IMR-90 (cell line): ENCODE results near the gene PHKB. TPM values are rescaled to one million over a fixed set of nuclear protein-coding genes. Genes with fewer than 3 reads are reported as not detected.

Experiments
- ATAC-seq: fragments of 200-7000 bp; cut with Tn5 transposase; 2 replicates; pipeline ENCODE4 v1.9.1; 2020; ENCODE audit warnings: low read depth, mild to moderate bottlenecking, moderate library complexity
- BruUV-seq: library from RNA; stranded (reverse); fragments of 400-500 nt; replicated peaks from 2 replicates; lab custom pipeline; 2021; lab: Mats Ljungman, UMichigan
- CTCF ChIA-PET: fragments of 300-600 bp; formaldehyde crosslinking; extraction: SDS; loops from one replicate; lab custom pipeline; 2021; ENCODE audit warnings: antibody characterized with exemption; lab: Yijun Ruan, JAX
- POLR2A ChIA-PET: fragments of 300-600 bp; sonication (Branson Sonifier 250); formaldehyde crosslinking; loops from one replicate; lab custom pipeline; 2022; ENCODE audit warnings: antibody characterized with exemption; ENCODE audit not compliant: unreplicated experiment; lab: Charles Lee
- DNase-seq: peaks from one replicate; pipeline ENCODE4 v3.0.0; 2013
- H2AFZ ChIP-seq: replicated peaks from 2 replicates; pipeline ENCODE3; 2013; ENCODE audit warnings: low read length, mild to moderate bottlenecking; ENCODE audit not compliant: poor library complexity
- H2AK5ac ChIP-seq: 2 replicates; pipeline ENCODE4 v1.6.1; 2013; ENCODE audit warnings: low read depth, low read length, inconsistent platforms
- H2AK9ac ChIP-seq: replicated peaks from 2 replicates; pipeline ENCODE3; 2013; ENCODE audit warnings: mild to moderate bottlenecking, low read depth, low read length, moderate library complexity; ENCODE audit not compliant: poor library complexity
- H2BK120ac ChIP-seq: 2 replicates; pipeline ENCODE4 v1.6.1; 2013; ENCODE audit warnings: low read depth, low read length, inconsistent platforms
- H2BK15ac ChIP-seq: 3 replicates; pipeline ENCODE4 v1.6.1; 2013; ENCODE audit warnings: low read depth, low read length, inconsistent platforms
- H2BK20ac ChIP-seq: 2 replicates; pipeline ENCODE4 v1.6.1; 2013; ENCODE audit warnings: low read depth, mild to moderate bottlenecking, inconsistent platforms, low read length, moderate library complexity
- H2BK5ac ChIP-seq: 2 replicates; pipeline ENCODE4 v1.6.1; 2013; ENCODE audit warnings: mild to moderate bottlenecking, low read depth, low read length, inconsistent platforms; ENCODE audit not compliant: poor library complexity, severe bottlenecking
- H3K14ac ChIP-seq: replicated peaks from 2 replicates; pipeline ENCODE4 v1.6.1; 2013; ENCODE audit warnings: low read depth, low read length, inconsistent platforms
- H3K18ac ChIP-seq: 2 replicates; pipeline ENCODE4 v1.6.1; 2013; ENCODE audit warnings: low read depth, low read length, control low read depth
- H3K23ac ChIP-seq: 2 replicates; pipeline ENCODE4 v1.6.1; 2013; ENCODE audit warnings: low read depth, low read length, inconsistent platforms
- H3K27ac ChIP-seq: 2 replicates; pipeline ENCODE4 v1.5.1; 2013; ENCODE audit warnings: mild to moderate bottlenecking, control low read depth, low read length; ENCODE audit not compliant: insufficient read depth
- H3K27me3 ChIP-seq: 2 replicates; pipeline ENCODE4 v1.6.1; 2013; ENCODE audit warnings: low read length; ENCODE audit not compliant: control insufficient read depth, insufficient read depth
- H3K36me3 ChIP-seq: 2 replicates; pipeline ENCODE4 v1.6.1; 2013; ENCODE audit warnings: low read length, mixed read lengths; ENCODE audit not compliant: control insufficient read depth, insufficient read depth
- H3K4ac ChIP-seq: 2 replicates; pipeline ENCODE4 v1.6.1; 2013; ENCODE audit warnings: low read depth, low read length, inconsistent platforms
- H3K4me1 ChIP-seq: 2 replicates; pipeline ENCODE4 v1.6.1; 2013; ENCODE audit warnings: low read length, mixed read lengths; ENCODE audit not compliant: control insufficient read depth, insufficient read depth
- H3K4me2 ChIP-seq: 2 replicates; pipeline ENCODE4 v1.6.1; 2013; ENCODE audit warnings: low read depth, mild to moderate bottlenecking, control low read depth, low read length, moderate library complexity
- H3K4me3 ChIP-seq: 2 replicates; pipeline ENCODE4 v1.5.1; 2013; ENCODE audit warnings: low read depth, mild to moderate bottlenecking, control low read depth, low read length, moderate library complexity; ENCODE audit not compliant: insufficient read depth
- H3K56ac ChIP-seq: 2 replicates; pipeline ENCODE4 v1.6.1; 2013; ENCODE audit warnings: low read length, inconsistent platforms; ENCODE audit not compliant: insufficient read depth; ENCODE audit errors: extremely low read depth
- H3K79me1 ChIP-seq, 2 experiments: 2 replicates each; pipeline ENCODE4 v1.6.1; 2013; ENCODE audit warnings: low read length in 2 of 2, inconsistent platforms in 1 of 2, low read depth in 1 of 2
- H3K9ac ChIP-seq: 2 replicates; pipeline ENCODE4 v1.6.1; 2013; ENCODE audit warnings: low read depth, low read length, control low read depth
- H3K9me1 ChIP-seq: 2 replicates; pipeline ENCODE4 v1.6.1; 2013; ENCODE audit warnings: low read length, inconsistent platforms; ENCODE audit not compliant: insufficient read depth
- H3K9me3 ChIP-seq: 2 replicates; pipeline ENCODE4 v1.6.1; 2013; ENCODE audit warnings: low read length; ENCODE audit not compliant: control insufficient read depth, insufficient read depth
- H4K20me1 ChIP-seq: 2 replicates; pipeline ENCODE4 v1.6.1; 2013; ENCODE audit warnings: low read length, inconsistent platforms; ENCODE audit not compliant: insufficient read depth
- H4K5ac ChIP-seq: 2 replicates; pipeline ENCODE4 v1.6.1; 2013; ENCODE audit warnings: mild to moderate bottlenecking, low read depth, low read length, control low read depth
- H4K8ac ChIP-seq, 2 experiments: 2 replicates each; pipeline ENCODE4 v1.6.1; 2013; ENCODE audit warnings: low read depth in 2 of 2, low read length in 2 of 2, control low read depth in 1 of 2, inconsistent platforms in 1 of 2
- H4K91ac ChIP-seq: 2 replicates; pipeline ENCODE4 v1.6.1; 2013; ENCODE audit warnings: low read depth, low read length, inconsistent platforms; ENCODE audit not compliant: insufficient read depth
- BHLHE40 ChIP-seq: fragments of 150-350 bp; IDR thresholded peaks from 2 replicates; pipeline ENCODE4 v1.6.1; 2016; ENCODE audit warnings: mild to moderate bottlenecking, low read depth, low read length
- CEBPB ChIP-seq: IDR thresholded peaks from 2 replicates; pipeline ENCODE4 v1.6.1; 2012; ENCODE audit warnings: low read depth, low read length, improper control_type of control experiment
- CHD1 ChIP-seq: IDR thresholded peaks from 2 replicates; pipeline ENCODE4 v1.6.1; 2012; ENCODE audit warnings: low read depth, low read length, improper control_type of control experiment
- CTCF ChIP-seq: conservative IDR thresholded peaks from 2 replicates; pipeline ENCODE4 v1.5.1; 2012; ENCODE audit warnings: mild to moderate bottlenecking, low read depth, low read length, improper control_type of control experiment
- ELK1 ChIP-seq: fragments of 150-350 bp; IDR thresholded peaks from 2 replicates; pipeline ENCODE4 v1.6.1; 2016; ENCODE audit warnings: low read depth, mild to moderate bottlenecking, low read length, moderate library complexity, borderline replicate concordance
- FOS ChIP-seq: fragments of 150-350 bp; IDR thresholded peaks from 2 replicates; pipeline ENCODE4 v1.6.1; 2016; ENCODE audit warnings: low read depth, low read length
- MAFK ChIP-seq: IDR thresholded peaks from 2 replicates; pipeline ENCODE4 v1.6.1; 2012; ENCODE audit warnings: low read depth, low read length, improper control_type of control experiment
- MAZ ChIP-seq: IDR thresholded peaks from 2 replicates; pipeline ENCODE4 v1.6.1; 2012; ENCODE audit warnings: low read depth, mild to moderate bottlenecking, low read length, improper control_type of control experiment, moderate library complexity, borderline replicate concordance
- MXI1 ChIP-seq: IDR thresholded peaks from 2 replicates; pipeline ENCODE4 v1.6.1; 2012; ENCODE audit warnings: low read depth, mild to moderate bottlenecking, low read length, moderate library complexity, borderline replicate concordance
- NFE2L2 ChIP-seq: fragments of 150-350 bp; IDR thresholded peaks from 2 replicates; pipeline ENCODE4 v1.6.1; 2016; ENCODE audit warnings: low read depth, mild to moderate bottlenecking, low read length
- POLR2A ChIP-seq: IDR thresholded peaks from 2 replicates; pipeline ENCODE4 v1.6.1; 2012; ENCODE audit warnings: mild to moderate bottlenecking, low read depth, low read length
- RAD21 ChIP-seq: IDR thresholded peaks from 2 replicates; pipeline ENCODE4 v1.6.1; 2012; ENCODE audit warnings: low read length, improper control_type of control experiment
- RCOR1 ChIP-seq: IDR thresholded peaks from 2 replicates; pipeline ENCODE4 v1.6.1; 2012; ENCODE audit warnings: mild to moderate bottlenecking, low read length, improper control_type of control experiment; ENCODE audit not compliant: insufficient replicate concordance
- RFX5 ChIP-seq: IDR thresholded peaks from 2 replicates; pipeline ENCODE4 v1.8.0; 2012; ENCODE audit warnings: low read depth, mild to moderate bottlenecking, low read length, moderate library complexity
- SMC3 ChIP-seq: fragments of 150-350 bp; IDR thresholded peaks from 2 replicates; pipeline ENCODE4 v1.6.1; 2016; ENCODE audit warnings: low read depth, mild to moderate bottlenecking, antibody characterized with exemption, low read length, moderate library complexity
- WGBS, 2 experiments: methylation state at CpG; one replicate each; pipeline versions ENCODE4 v1.1.5 to v1.1.7; 2013; ENCODE audit warnings: missing lambda C conversion rate in 2 of 2; ENCODE audit not compliant: insufficient read length in 1 of 2; ENCODE audit errors: extremely low coverage in 2 of 2; 5-methylcytosine and 5-hydroxymethylcytosine counted together
- dilution Hi-C: fragments of 300-500 bp; cut with HindIII; formaldehyde crosslinking; loops from one replicate; pipeline ENCODE4 v1.14.3; 2018; ENCODE audit warnings: low sequenced_read_pairs; ENCODE audit not compliant: unreplicated experiment
- in situ Hi-C: fragments of 300-500 bp; cut with MboI; formaldehyde crosslinking; loops from 3 replicates; pipeline ENCODE4 v1.14.3; 2019; ENCODE audit warnings: low sequenced_read_pairs, inconsistent platforms, mixed read lengths
- intact Hi-C: fragments of 100-400 bp; cut with micrococcal nuclease; formaldehyde crosslinking; loops from 2 replicates; pipeline ENCODE4 v1.10.0; 2022
- polyA plus RNA-seq, 3 experiments: library from polyadenylated mRNA; depleted of rRNA; stranded (reverse); fragments of >200 nt; gene quantifications; 2 replicates each; pipeline ENCODE4 v1.2.3, GENCODE V29; 2012; ENCODE audit warnings: low replicate concordance in 1 of 3
- total RNA-seq: library from RNA; depleted of rRNA; stranded (reverse); fragments of >200 nt; gene quantifications from 2 replicates; pipeline ENCODE4 v1.2.3, GENCODE V29; 2012

The PHKB gene
- total and polyA plus RNA-seq, 2 of the 4 experiments (the other 2 are of a cell fraction): 24.2 to 58.6 TPM

- H4K5ac ChIP-seq: no peak overlapping the region
- H3K18ac ChIP-seq: no peak overlapping the region
- H2BK120ac ChIP-seq: no peak overlapping the region
- H2BK20ac ChIP-seq: no peak overlapping the region
- in situ Hi-C loops: no loop called here
- dilution Hi-C loops: no loop called here
- no peak overlapping the region for H2AK5ac ChIP-seq
- H3K36me3 ChIP-seq: peaks cover 2% of the 10 kb centered on the region; the same call in 1 of the 2 replicates
- H2AFZ ChIP-seq: no peak overlapping the region
- WGBS, 2 experiments: no CpG with 5 or more reads among the region's 3 CpGs
- no peak overlapping the region for H2BK15ac ChIP-seq
- H2BK5ac ChIP-seq: no peak overlapping the region
- H3K4ac ChIP-seq: no peak overlapping the region
- no peak overlapping the region for H3K14ac ChIP-seq
- TF ChIP-seq SMC3 (no peak), ELK1 (no peak), POLR2A (no peak), RFX5 (no peak), MAZ (no peak), RAD21 (no peak), RCOR1 (no peak), NFE2L2 (no peak), FOS (no peak), MXI1 (no peak), BHLHE40 (no peak), CTCF (no peak), CHD1 (no peak), CEBPB (no peak), MAFK (no peak)
- H4K20me1 ChIP-seq: no peaks in the 10 kb centered on the region
- H3K9me3 ChIP-seq: no peaks in the 10 kb centered on the region
- intact Hi-C loops: no loop called here
- no peak overlapping the region for H3K56ac ChIP-seq
- H3K79me1 ChIP-seq: peaks cover 3 to 19% of the 10 kb centered on the region in 2 experiments; a peak in 3 of 4 replicates
- no peak overlapping the region for H3K4me2 ChIP-seq
- CTCF ChIA-PET: no interaction called here
- H3K27ac ChIP-seq: no peak overlapping the region
- H3K27me3 ChIP-seq: no peaks in the 10 kb centered on the region
- BruUV-seq: no TSS peak
- ATAC-seq (no peak), DNase-seq (no peak)
- no peaks in the 10 kb centered on the region for H3K9me1 ChIP-seq
- no peak overlapping the region for H3K4me3 ChIP-seq
- H3K9ac ChIP-seq: no peak overlapping the region
- no peak overlapping the region for H2AK9ac ChIP-seq
- no peaks in the 10 kb centered on the region for H3K4me1 ChIP-seq
- no peak overlapping the region for H4K91ac ChIP-seq
- H3K23ac ChIP-seq: no peak overlapping the region
- POLR2A ChIA-PET: no interaction called here
- H4K8ac ChIP-seq: no peak overlapping the region
These were observed 110.6 kb downstream of the PHKB start for GRCh38 chr16:47571711-47572110.
